Activated CD8-positive, alpha-beta T cell treated with anti-CD3 and anti-CD28 coated beads for 36 hours (primary cell): Measurements from ENCODE around the gene ZBP1. TPM values are rescaled to one million over a fixed set of nuclear protein-coding genes. Genes with fewer than 3 reads are reported as not detected.

ENCODE experiments used
- ATAC-seq: fragments of 200-7000 bp; cut with Tn5 transposase; one replicate; pipeline ENCODE4 v1.10.0; 2021; ENCODE audit warnings: mild to moderate bottlenecking, moderate library complexity
- CTCF ChIA-PET: fragments of 350-600 bp; sonication (Branson Sonifier 250); formaldehyde crosslinking; loops from one replicate; lab custom pipeline; 2021; ENCODE audit warnings: antibody characterized with exemption; lab: Charles Lee
- POLR2A ChIA-PET: fragments of 350-600 bp; sonication (Branson Sonifier 250); formaldehyde crosslinking; loops from one replicate; lab custom pipeline; 2021; ENCODE audit warnings: antibody characterized with exemption; lab: Charles Lee
- DNase-seq: peaks from one replicate; pipeline ENCODE4 v3.0.0-alpha.2; 2020
- H3K27ac Mint-ChIP-seq: one replicate; pipeline ENCODE4 v1.8.0; 2021; ENCODE audit warnings: mild to moderate bottlenecking, mixed read lengths
- H3K27me3 Mint-ChIP-seq: one replicate; pipeline ENCODE4 v1.8.0; 2021; ENCODE audit warnings: mixed read lengths
- H3K36me3 Mint-ChIP-seq: one replicate; pipeline ENCODE4 v1.8.0; 2021; ENCODE audit warnings: low read depth, mixed read lengths
- H3K4me1 Mint-ChIP-seq: one replicate; pipeline ENCODE4 v1.8.0; 2021; ENCODE audit warnings: low read depth, mixed read lengths
- H3K4me3 Mint-ChIP-seq: one replicate; pipeline ENCODE4 v1.8.0; 2021; ENCODE audit warnings: mild to moderate bottlenecking, moderate library complexity, mixed read lengths
- H3K9me3 Mint-ChIP-seq: one replicate; pipeline ENCODE4 v1.8.0; 2021; ENCODE audit warnings: mixed read lengths
- intact Hi-C: fragments of 100-400 bp; cut with micrococcal nuclease; formaldehyde crosslinking; loops from one replicate; pipeline ENCODE4 v1.10.0; 2022
- total RNA-seq, 2 experiments: library from RNA; stranded (reverse); gene quantifications; one replicate each; pipeline ENCODE4 v1.2.3, GENCODE V29; 2021
- TF ChIP-seq, protein P1 (sequence below): fragments of 200-600 bp; IDR thresholded peaks from one replicate; pipeline ENCODE4 v1.8.0; 2022; ENCODE audit warnings: antibody characterized with exemption, mild to moderate bottlenecking

ZBP1 gene
- total RNA-seq, 2 experiments from 2014 or later: 0.11 to 0.56 TPM

- POLR2A ChIA-PET: interaction anchor here (1.0 kb wide), 1 partner anchor 46 kb away, joined by 3 read pairs; the partner anchor contains the start of gene ZBP1
- H3K9me3 Mint-ChIP-seq: no peaks in the 10 kb centered on the region
- H3K27ac Mint-ChIP-seq: no peak overlapping the region
- DNase-seq (no peak), ATAC-seq (no peak)
- peaks cover 11% of the 10 kb centered on the region for H3K4me1 Mint-ChIP-seq
- no peaks in the 10 kb centered on the region for H3K27me3 Mint-ChIP-seq
- no peak overlapping the region for H3K4me3 Mint-ChIP-seq
- CTCF ChIA-PET: no interaction called here
- intact Hi-C loops: no loop called here
- H3K36me3 Mint-ChIP-seq: no peaks in the 10 kb centered on the region
- TF ChIP-seq, protein P1, sequence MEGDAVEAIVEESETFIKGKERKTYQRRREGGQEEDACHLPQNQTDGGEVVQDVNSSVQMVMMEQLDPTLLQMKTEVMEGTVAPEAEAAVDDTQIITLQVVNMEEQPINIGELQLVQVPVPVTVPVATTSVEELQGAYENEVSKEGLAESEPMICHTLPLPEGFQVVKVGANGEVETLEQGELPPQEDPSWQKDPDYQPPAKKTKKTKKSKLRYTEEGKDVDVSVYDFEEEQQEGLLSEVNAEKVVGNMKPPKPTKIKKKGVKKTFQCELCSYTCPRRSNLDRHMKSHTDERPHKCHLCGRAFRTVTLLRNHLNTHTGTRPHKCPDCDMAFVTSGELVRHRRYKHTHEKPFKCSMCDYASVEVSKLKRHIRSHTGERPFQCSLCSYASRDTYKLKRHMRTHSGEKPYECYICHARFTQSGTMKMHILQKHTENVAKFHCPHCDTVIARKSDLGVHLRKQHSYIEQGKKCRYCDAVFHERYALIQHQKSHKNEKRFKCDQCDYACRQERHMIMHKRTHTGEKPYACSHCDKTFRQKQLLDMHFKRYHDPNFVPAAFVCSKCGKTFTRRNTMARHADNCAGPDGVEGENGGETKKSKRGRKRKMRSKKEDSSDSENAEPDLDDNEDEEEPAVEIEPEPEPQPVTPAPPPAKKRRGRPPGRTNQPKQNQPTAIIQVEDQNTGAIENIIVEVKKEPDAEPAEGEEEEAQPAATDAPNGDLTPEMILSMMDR: no peak
Observed at GRCh38 chr20:57666834-57667157, 46.6 kb upstream of the ZBP1 start.

DNA sequence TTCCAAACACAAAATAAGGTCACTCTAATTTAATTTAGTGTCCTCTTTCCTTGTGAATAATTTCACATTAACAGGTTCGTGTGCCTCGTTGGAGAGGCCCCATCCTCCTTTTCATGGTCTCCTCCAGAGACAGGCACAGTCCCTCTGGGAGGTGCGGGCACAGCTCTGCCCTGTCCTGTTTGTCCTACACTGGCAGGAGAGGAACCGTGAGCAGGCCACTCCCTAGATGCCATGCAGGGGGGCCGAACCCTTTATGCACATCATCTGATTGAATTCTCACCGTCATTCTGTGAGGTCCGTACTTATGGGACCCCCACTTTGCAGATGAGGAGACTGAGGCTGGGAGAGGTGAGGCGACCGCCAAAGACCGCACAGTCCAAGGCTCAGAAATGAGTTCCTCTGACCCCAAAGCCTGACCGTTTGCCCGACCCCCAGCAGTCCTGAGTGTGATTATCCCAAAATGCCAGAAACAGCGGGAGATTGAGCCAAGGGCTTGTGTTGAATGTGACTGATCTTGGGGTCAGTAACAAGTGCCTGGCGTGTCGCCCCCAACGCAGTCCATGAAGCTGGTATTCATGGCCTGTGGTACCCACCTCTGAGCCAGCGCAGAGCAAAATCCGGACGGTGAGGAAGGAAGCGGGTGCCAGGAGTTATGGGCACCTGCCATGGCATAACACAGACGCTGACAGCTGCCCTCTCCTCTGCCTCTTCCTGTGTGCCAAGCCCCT, 46.0 kb upstream of the ZBP1 start:
- DNase-seq: no peak
- CTCF ChIA-PET: no interaction called here
- Mint-ChIP-seq H3K27ac (no peak overlapping the region), H3K27me3 (no peaks in the 10 kb centered on the region), H3K9me3 (no peaks in the 10 kb centered on the region), H3K4me3 (no peak overlapping the region), H3K36me3 (no peaks in the 10 kb centered on the region), H3K4me1 (peaks cover 11% of the 10 kb centered on the region)
- POLR2A ChIA-PET: interaction anchor here (1.0 kb wide), 1 partner anchor 46 kb away, joined by 3 read pairs; the partner anchor contains the start of gene ZBP1
- ATAC-seq: no peak
- TF ChIP-seq, protein P1: no peak
- intact Hi-C loops: no loop called here

GRCh38 chr20:57665589-57665971, 45.4 kb upstream of the ZBP1 start:
- H3K36me3 Mint-ChIP-seq: no peaks in the 10 kb centered on the region
- ChIA-PET CTCF (interaction anchor here (1.0 kb wide), 1 partner anchor 60 kb away, joined by 3 read pairs; no protein-coding TSS in a partner anchor), POLR2A (no interaction called here)
- intact Hi-C loops: no loop called here
- DNase-seq: no peak
- no peak overlapping the region for H3K4me3 Mint-ChIP-seq
- no peak for ATAC-seq
- TF ChIP-seq, protein P1: no peak
- no peaks in the 10 kb centered on the region for H3K9me3 Mint-ChIP-seq
- peaks cover 15% of the 10 kb centered on the region for H3K4me1 Mint-ChIP-seq
- H3K27me3 Mint-ChIP-seq: no peaks in the 10 kb centered on the region
- H3K27ac Mint-ChIP-seq: no peak overlapping the region

DNA sequence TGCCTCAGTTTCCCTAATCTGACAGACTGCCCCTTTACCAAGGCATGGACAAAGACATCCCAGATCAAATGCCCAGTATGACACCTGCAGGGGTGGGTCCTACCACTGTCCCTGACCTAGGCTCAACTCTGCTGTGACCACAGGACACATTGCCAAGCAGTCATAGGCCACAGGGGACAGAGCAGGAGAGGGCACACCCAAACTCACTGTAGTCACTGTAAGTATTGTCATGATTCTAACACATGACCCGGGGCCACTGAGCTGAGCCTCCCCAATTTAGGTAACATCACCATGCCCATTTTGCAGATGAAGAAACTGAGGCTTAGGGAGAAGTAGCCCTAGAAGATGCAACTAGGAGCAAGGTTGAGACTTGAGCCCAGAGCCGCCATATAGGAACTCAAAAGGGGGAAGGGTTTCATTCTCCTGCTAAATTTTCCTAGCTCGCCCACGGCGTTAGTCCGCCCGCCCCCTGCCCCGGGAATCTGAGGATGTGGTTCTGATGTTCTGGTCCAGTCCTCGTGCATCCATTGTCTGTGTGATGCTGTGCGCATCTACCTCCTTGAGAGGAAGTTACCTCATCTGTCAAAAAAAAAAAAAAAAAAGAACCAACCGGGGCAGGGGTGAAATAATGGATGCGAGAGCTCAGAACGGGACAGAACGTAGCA, 44.8 kb upstream of the ZBP1 start:
- Mint-ChIP-seq H3K9me3 (no peaks in the 10 kb centered on the region), H3K27me3 (no peaks in the 10 kb centered on the region), H3K27ac (no peak overlapping the region), H3K4me3 (no peak overlapping the region), H3K4me1 (peaks cover 18% of the 10 kb centered on the region), H3K36me3 (no peaks in the 10 kb centered on the region)
- ChIA-PET CTCF (interaction anchor here (1.0 kb wide), 1 partner anchor 59 kb away, joined by 3 read pairs; no protein-coding TSS in a partner anchor), POLR2A (no interaction called here)
- TF ChIP-seq, protein P1: no peak
- ATAC-seq (no peak), DNase-seq (no peak)
- intact Hi-C loops: no loop called here

DNA sequence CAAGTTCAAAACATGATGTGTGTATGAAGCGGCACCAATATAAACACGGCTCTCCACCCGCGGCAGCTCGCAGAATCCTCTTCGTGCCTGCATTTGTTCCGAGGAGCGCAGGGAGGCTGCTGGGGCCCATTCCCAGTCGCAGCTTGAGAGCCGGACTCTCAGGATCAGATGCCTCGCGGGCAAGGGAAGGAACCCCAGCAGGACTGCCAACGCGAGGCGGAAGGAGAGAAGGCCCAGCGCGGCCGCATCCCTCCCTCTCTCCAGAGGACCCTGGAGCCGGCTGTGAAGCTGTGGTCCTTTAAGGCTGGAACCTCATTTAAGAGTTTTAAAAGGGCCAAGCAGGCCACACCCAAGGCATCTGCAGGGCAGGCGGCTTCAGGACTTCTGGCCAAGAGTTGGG, 44.2 kb upstream of the ZBP1 start:
- no peak for DNase-seq

More for the DNA sequence above, 44.2 kb upstream of the ZBP1 start:
- TF ChIP-seq, protein P1: no peak
- ChIA-PET POLR2A (no interaction called here), CTCF (interaction anchor here (1.0 kb wide), 1 partner anchor 58 kb away, joined by 3 read pairs; no protein-coding TSS in a partner anchor)
- no peaks in the 10 kb centered on the region for H3K27me3 Mint-ChIP-seq
- H3K27ac Mint-ChIP-seq: no peak overlapping the region
- no peaks in the 10 kb centered on the region for H3K9me3 Mint-ChIP-seq
- no peak overlapping the region for H3K4me3 Mint-ChIP-seq
- H3K36me3 Mint-ChIP-seq: no peaks in the 10 kb centered on the region
- H3K4me1 Mint-ChIP-seq: peaks cover 21% of the 10 kb centered on the region
- intact Hi-C loops: no loop called here
- ATAC-seq: no peak
